HFFc6 (cell line): ENCODE data around the gene ZNF592. TPM values are rescaled to one million over a fixed set of nuclear protein-coding genes. Genes with fewer than 3 reads are reported as not detected.

Experiments
- DNase-seq: peaks from one replicate; pipeline ENCODE4 v3.0.0-alpha.2; 2018
- H3K27ac Mint-ChIP-seq: 2 replicates; pipeline ENCODE4 v1.8.0; 2020; ENCODE audit warnings: mild to moderate bottlenecking, mixed read lengths
- H3K27me3 Mint-ChIP-seq: 2 replicates; pipeline ENCODE4 v1.8.0; 2021; ENCODE audit warnings: mild to moderate bottlenecking, moderate library complexity, mixed read lengths; ENCODE audit not compliant: insufficient read depth
- H3K36me3 Mint-ChIP-seq: 2 replicates; pipeline ENCODE4 v1.8.0; 2021; ENCODE audit warnings: low read depth, mixed read lengths
- H3K4me1 Mint-ChIP-seq: 2 replicates; pipeline ENCODE4 v1.8.0; 2020; ENCODE audit warnings: low read depth, mixed read lengths
- H3K4me3 Mint-ChIP-seq: 2 replicates; pipeline ENCODE4 v1.8.0; 2020; ENCODE audit warnings: mild to moderate bottlenecking, moderate library complexity, mixed read lengths
- H3K9me3 Mint-ChIP-seq: 2 replicates; pipeline ENCODE4 v1.8.0; 2020; ENCODE audit warnings: mild to moderate bottlenecking, mixed read lengths
- CTCF ChIP-seq: fragments of 200-600 bp; sonication (generic); IDR thresholded peaks from 2 replicates; pipeline ENCODE4 v1.5.0; 2021; ENCODE audit warnings: antibody characterized with exemption, mild to moderate bottlenecking
- total RNA-seq, 6 experiments: library from RNA; stranded (reverse); fragmentation: NEBNext Ultra II Directional; extraction: Animal tissue kit (Norgen Biotek cat#: 25700); gene quantifications; 2 replicates in 1 of 6; 3 replicates in 5 of 6; pipeline ENCODE4 v1.2.3, GENCODE V29; 2021

The ZNF592 gene
- total RNA-seq, 6 experiments from 2014 or later, result 15.4 to 19.0 (median 17.6) TPM

DNA sequence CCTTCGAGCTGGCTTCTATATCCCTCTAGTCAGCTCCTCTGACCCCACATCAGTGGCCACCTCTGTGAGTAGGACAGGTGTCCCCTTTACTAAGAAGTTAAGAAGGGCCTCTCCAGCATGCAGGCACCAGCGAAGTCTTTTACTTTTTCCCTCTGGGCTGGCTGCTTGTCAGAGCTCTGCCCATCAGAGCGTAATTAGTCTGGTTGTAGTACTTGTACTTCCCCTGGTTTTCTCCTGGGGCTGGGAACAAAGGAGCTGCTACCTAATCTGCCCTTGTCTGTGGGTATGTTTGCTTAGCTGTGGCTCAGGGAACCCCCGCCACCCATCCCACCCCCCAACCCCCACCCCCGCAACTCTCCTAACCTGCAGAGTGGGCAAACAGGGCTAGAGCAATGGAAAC, 41.4 kb downstream of the ZNF592 start:
- Mint-ChIP-seq H3K36me3 (peaks cover 33% of the 10 kb centered on the region), H3K27ac (no peak overlapping the region), H3K4me3 (no peak overlapping the region), H3K4me1 (peaks cover 28% of the 10 kb centered on the region), H3K9me3 (no peaks in the 10 kb centered on the region), H3K27me3 (no peaks in the 10 kb centered on the region; the same call in 1 of the 2 replicates)
- TF ChIP-seq CTCF, result no peak
- no peak for DNase-seq

GRCh38 chr15:84790676-84791075, 42.3 kb downstream of the ZNF592 start:
- H3K27ac Mint-ChIP-seq, result no peak overlapping the region
- peaks cover 24% of the 10 kb centered on the region for H3K36me3 Mint-ChIP-seq
- no peaks in the 10 kb centered on the region for H3K9me3 Mint-ChIP-seq
- H3K4me1 Mint-ChIP-seq, result peaks cover 29% of the 10 kb centered on the region
- DNase-seq, result no peak
- no peak overlapping the region for H3K4me3 Mint-ChIP-seq
- H3K27me3 Mint-ChIP-seq, result no peaks in the 10 kb centered on the region; the same call in 1 of the 2 replicates
- TF ChIP-seq CTCF, result no peak

DNA sequence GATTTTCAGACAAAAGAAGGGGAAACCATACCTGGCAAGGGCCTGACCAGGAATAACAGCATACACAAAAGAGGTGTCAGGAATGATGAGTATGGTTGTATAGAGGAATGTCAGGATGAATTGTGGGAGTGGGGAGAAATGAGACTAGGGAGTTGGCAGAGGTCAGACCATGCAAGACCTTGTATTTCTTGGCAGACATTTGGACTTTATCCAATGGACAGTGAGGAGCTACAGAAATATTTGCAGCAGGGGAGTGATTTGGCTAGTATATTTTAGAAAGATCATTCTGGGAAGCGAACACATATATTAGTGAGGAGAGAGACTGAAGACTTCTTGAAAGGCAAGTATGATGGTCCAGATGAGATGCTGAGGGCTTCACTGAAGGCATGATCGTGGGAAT, 43.4 kb downstream of the ZNF592 start:
- Mint-ChIP-seq H3K27ac (no peak overlapping the region; the same call in 1 of the 2 replicates), H3K27me3 (no peaks in the 10 kb centered on the region), H3K4me3 (no peak overlapping the region), H3K36me3 (peaks cover 29% of the 10 kb centered on the region), H3K9me3 (no peaks in the 10 kb centered on the region), H3K4me1 (peaks cover 36% of the 10 kb centered on the region)
- TF ChIP-seq CTCF, result no peak
- DNase-seq, result no peak

DNA sequence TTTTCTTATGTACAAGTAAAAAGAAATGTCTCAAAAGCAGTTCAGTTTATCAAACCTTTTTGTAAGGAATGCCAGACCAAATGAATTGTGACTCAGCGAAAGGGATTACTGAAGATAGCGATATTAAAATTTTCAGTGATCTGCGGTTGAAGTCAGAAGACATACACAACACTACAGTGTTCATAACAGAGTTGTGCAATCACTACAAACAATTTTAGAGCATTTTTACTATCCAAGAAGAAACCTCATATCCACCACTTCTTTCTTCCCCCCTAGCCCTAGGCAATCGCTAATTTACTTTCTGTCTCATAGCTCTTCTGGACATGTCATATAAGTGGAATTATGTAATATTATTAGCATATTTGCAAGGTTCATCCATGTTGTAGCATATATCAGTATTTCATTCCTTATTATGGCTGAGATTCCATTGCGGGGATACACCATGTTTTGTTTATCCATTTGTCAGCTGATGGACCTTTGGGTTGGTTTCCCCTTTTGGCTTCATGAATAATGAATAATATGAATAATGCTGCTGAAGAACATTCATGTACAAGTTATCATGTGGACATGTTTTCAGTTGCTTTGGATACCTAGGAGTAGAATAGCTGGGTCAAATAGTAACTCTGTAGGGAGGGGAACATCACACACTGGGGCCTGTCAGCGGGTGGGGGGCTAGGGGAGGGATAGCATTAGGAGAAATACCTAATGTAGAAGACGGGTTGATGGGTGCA, 45.2 kb downstream of the ZNF592 start:
- peaks cover 29% of the 10 kb centered on the region for H3K36me3 Mint-ChIP-seq
- H3K4me3 Mint-ChIP-seq, result no peak overlapping the region
- TF ChIP-seq CTCF, result no peak

DNA sequence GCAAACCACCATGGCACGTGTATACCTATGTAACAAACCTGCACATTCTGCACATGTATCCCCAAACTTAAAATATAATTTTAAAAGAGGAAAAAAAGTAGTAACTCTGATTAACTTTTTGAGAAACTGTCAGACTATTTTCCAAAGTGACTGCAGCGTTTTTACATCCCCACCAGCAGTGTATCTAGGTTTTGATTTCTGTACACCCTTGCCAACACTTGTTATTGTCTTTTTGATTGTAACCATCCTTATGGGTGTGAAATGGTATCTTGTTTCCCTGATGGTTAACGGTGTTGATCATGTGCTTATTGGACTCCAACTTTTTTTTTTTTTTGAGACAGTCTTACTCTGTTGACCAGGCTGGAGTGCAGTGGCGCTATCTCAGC, 45.8 kb downstream of the ZNF592 start:
- Mint-ChIP-seq H3K4me1 (peaks cover 37% of the 10 kb centered on the region), H3K27me3 (peaks cover 2% of the 10 kb centered on the region; the same call in 1 of the 2 replicates), H3K4me3 (no peak overlapping the region), H3K36me3 (peaks cover 29% of the 10 kb centered on the region), H3K9me3 (no peaks in the 10 kb centered on the region), H3K27ac (no peak overlapping the region)
- no peak for TF ChIP-seq CTCF
- DNase-seq, result no peak

More for the DNA sequence above, 45.2 kb downstream of the ZNF592 start:
- H3K27me3 Mint-ChIP-seq, result peaks cover 2% of the 10 kb centered on the region; the same call in 1 of the 2 replicates
- H3K9me3 Mint-ChIP-seq, result no peaks in the 10 kb centered on the region
- DNase-seq, result no peak
- H3K27ac Mint-ChIP-seq, result no peak overlapping the region
- H3K4me1 Mint-ChIP-seq, result peaks cover 37% of the 10 kb centered on the region
